Right lobe of liver (tissue), 4 donors: ENCODE data around the gene F11.

ENCODE experiments used
- POLR2A ChIP-seq: fragments of 450-650 bp; IDR thresholded peaks from one replicate; pipeline ENCODE4 v1.6.1; 2017; ENCODE audit warnings: antibody characterized with exemption, mild to moderate bottlenecking
- TF ChIP-seq, protein P1 (sequence below), 4 donors: fragments of 200-600 bp in 3 of 4; fragments of 450-650 bp in 1 of 4; IDR thresholded peaks; one replicate each; pipeline versions ENCODE4 v1.5.1 to v1.8.0; 2016 to 2022; ENCODE audit warnings: antibody characterized with exemption in 4 of 4, mild to moderate bottlenecking in 2 of 4
- donor health status: DM: no; HTN: no; CAD: no.
- donor health status: DM: no; HTN: no; CAD: no.
- donor health status: DM: no; HTN: yes; CAD: no.

- TF ChIP-seq, protein P1, sequence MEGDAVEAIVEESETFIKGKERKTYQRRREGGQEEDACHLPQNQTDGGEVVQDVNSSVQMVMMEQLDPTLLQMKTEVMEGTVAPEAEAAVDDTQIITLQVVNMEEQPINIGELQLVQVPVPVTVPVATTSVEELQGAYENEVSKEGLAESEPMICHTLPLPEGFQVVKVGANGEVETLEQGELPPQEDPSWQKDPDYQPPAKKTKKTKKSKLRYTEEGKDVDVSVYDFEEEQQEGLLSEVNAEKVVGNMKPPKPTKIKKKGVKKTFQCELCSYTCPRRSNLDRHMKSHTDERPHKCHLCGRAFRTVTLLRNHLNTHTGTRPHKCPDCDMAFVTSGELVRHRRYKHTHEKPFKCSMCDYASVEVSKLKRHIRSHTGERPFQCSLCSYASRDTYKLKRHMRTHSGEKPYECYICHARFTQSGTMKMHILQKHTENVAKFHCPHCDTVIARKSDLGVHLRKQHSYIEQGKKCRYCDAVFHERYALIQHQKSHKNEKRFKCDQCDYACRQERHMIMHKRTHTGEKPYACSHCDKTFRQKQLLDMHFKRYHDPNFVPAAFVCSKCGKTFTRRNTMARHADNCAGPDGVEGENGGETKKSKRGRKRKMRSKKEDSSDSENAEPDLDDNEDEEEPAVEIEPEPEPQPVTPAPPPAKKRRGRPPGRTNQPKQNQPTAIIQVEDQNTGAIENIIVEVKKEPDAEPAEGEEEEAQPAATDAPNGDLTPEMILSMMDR (IDR thresholded peaks at IDR 0.05) = no peak
- no peak for TF ChIP-seq POLR2A
Measured at GRCh38 chr4:186248643-186249042, 17.3 kb upstream of the F11 start.
